GM23248 (cell line): Measurements from ENCODE around the gene RAB3IL1. TPM values are rescaled to one million over a fixed set of nuclear protein-coding genes. Genes with fewer than 3 reads are reported as not detected.

ENCODE experiments used
- DNase-seq: peaks from one replicate; pipeline ENCODE4 v3.0.0-alpha.2; 2015
- H2AFZ ChIP-seq: fragments of 200-600 bp; sonication (generic); 2 replicates; pipeline ENCODE4 v1.6.1; 2016; ENCODE audit warnings: antibody characterized with exemption
- H3F3A ChIP-seq: fragments of 200-600 bp; sonication (generic); 2 replicates; pipeline ENCODE4 v1.6.1; 2016; ENCODE audit warnings: mild to moderate bottlenecking, antibody characterized with exemption, mixed run types; ENCODE audit not compliant: insufficient read depth
- H3K27ac ChIP-seq: fragments of 200-600 bp; sonication (generic); 2 replicates; pipeline ENCODE4 v1.5.1; 2016; ENCODE audit warnings: mild to moderate bottlenecking
- H3K27me3 ChIP-seq: fragments of 200-600 bp; sonication (generic); replicated peaks from 2 replicates; pipeline ENCODE4 v1.6.1; 2016; ENCODE audit warnings: mild to moderate bottlenecking; ENCODE audit not compliant: insufficient read depth
- H3K36me3 ChIP-seq: fragments of 200-600 bp; sonication (generic); 2 replicates; pipeline ENCODE4 v1.6.1; 2016; ENCODE audit warnings: low read depth, mild to moderate bottlenecking
- H3K4me1 ChIP-seq: fragments of 200-600 bp; sonication (generic); 2 replicates; pipeline ENCODE4 v1.6.1; 2016; ENCODE audit warnings: mild to moderate bottlenecking; ENCODE audit not compliant: insufficient read depth
- H3K4me2 ChIP-seq: fragments of 200-600 bp; sonication (generic); one replicate; pipeline ENCODE4 v1.6.1; 2016; ENCODE audit warnings: mild to moderate bottlenecking; ENCODE audit not compliant: unreplicated experiment
- H3K4me3 ChIP-seq: fragments of 200-600 bp; sonication (generic); 2 replicates; pipeline ENCODE4 v1.5.1; 2016; ENCODE audit warnings: mild to moderate bottlenecking
- H3K79me2 ChIP-seq: fragments of 200-600 bp; sonication (generic); 2 replicates; pipeline ENCODE4 v1.6.1; 2016; ENCODE audit warnings: mild to moderate bottlenecking; ENCODE audit not compliant: insufficient read depth
- H3K9ac ChIP-seq: fragments of 200-600 bp; sonication (generic); 2 replicates; pipeline ENCODE4 v1.6.1; 2016; ENCODE audit warnings: mild to moderate bottlenecking
- H3K9me2 ChIP-seq: fragments of 200-600 bp; sonication (generic); 2 replicates; pipeline ENCODE4 v1.6.1; 2016; ENCODE audit warnings: mixed run types, mild to moderate bottlenecking, moderate library complexity; ENCODE audit not compliant: insufficient read depth
- H3K9me3 ChIP-seq: fragments of 200-600 bp; sonication (generic); one replicate; pipeline ENCODE4 v1.6.1; 2017; ENCODE audit warnings: low read depth
- H4K20me1 ChIP-seq: fragments of 200-600 bp; sonication (generic); 2 replicates; pipeline ENCODE4 v1.6.0; 2016; ENCODE audit not compliant: insufficient read depth
- EZH2 ChIP-seq: fragments of 200-600 bp; sonication (generic); IDR thresholded peaks from 2 replicates; pipeline ENCODE4 v1.6.1; 2018; ENCODE audit warnings: antibody characterized with exemption, mild to moderate bottlenecking; ENCODE audit not compliant: insufficient read depth, poor library complexity, severe bottlenecking
- EZH2phosphoT487 ChIP-seq: fragments of 200-600 bp; sonication (generic); IDR thresholded peaks from 2 replicates; pipeline ENCODE4 v1.6.1; 2018; ENCODE audit warnings: antibody characterized with exemption, moderate library complexity, mild to moderate bottlenecking, low read depth; ENCODE audit not compliant: insufficient read depth
- WGBS, 2 experiments: methylation state at CpG; one replicate each; pipeline ENCODE4 v1.1.6; 2015 to 2017; ENCODE audit warnings: low lambda C conversion rate in 2 of 2, low coverage in 1 of 2; ENCODE audit errors: missing lambda C conversion rate in 2 of 2; 5-methylcytosine and 5-hydroxymethylcytosine counted together
- in situ Hi-C: fragments of 300-500 bp; cut with MboI; formaldehyde crosslinking; loops from 2 replicates; pipeline ENCODE4 v1.15.0; 2020
- polyA plus RNA-seq: library from polyadenylated mRNA; unstranded; fragments of >200 nt; fragmentation: Nextera tagmentation; extraction: Ambion mirVana; gene quantifications from 2 replicates; pipeline ENCODE4 v1.2.1, GENCODE V29; 2016
- total RNA-seq: library from RNA; depleted of rRNA; stranded (reverse); fragments of >200 nt; shearing (Covaris generic); gene quantifications from 2 replicates; pipeline ENCODE4 v1.2.3, GENCODE V29; 2014

Gene RAB3IL1
- total and polyA plus RNA-seq, 2 experiments from 2014 or later: 3.3 to 6.6 TPM

DNA sequence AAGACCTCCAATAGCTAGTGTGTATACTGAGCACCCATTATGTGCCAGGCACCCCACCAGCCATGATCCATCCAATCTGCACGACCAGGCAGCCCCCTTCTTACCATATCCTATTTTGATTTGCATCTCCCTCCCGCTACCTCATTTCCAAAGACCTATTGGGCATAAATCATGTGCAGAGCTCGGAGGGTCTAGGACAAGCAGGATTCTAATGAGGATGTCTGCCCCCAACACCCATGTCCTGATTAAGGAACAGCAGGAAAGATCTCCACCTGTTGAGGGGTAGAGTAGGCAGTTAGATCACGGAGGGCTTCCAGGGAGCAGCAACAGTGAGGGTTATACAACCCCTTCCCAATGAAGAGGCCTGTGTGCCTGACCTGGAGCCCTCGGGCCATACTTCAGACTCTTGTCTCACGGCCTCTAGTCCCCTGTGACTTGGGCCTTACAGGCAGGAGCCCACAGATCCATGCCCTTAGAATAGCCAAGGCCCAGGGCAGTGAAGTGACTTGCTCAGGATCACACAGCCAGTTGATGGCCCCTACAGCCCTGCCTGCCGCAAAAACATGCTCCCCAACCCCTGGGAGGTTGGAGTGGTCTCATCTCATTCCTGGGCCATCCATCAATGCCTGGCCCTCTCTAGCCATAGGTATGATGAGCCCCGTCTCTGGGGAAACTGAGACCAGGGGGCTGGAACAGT is 3.5 kb downstream of the RAB3IL1 start:
- H3K27me3 ChIP-seq: no peaks in the 10 kb centered on the region
- no peaks in the 10 kb centered on the region for H3K79me2 ChIP-seq
- WGBS, 2 experiments: 78 to 84% methylated on average over 8 of the region's 8 CpGs
- H3K9ac ChIP-seq: no peak overlapping the region
- H3K4me3 ChIP-seq: no peak overlapping the region
- no peaks in the 10 kb centered on the region for H3F3A ChIP-seq
- H3K36me3 ChIP-seq: no peaks in the 10 kb centered on the region
- no peak for TF ChIP-seq EZH2
- TF ChIP-seq EZH2phosphoT487: no peak
- no peaks in the 10 kb centered on the region for H3K9me2 ChIP-seq
- H4K20me1 ChIP-seq: no peaks in the 10 kb centered on the region
- H3K4me2 ChIP-seq: no peak overlapping the region
- in situ Hi-C loops: no loop called here
- DNase-seq: no peak
- no peaks in the 10 kb centered on the region for H3K9me3 ChIP-seq
- no peaks in the 10 kb centered on the region for H3K4me1 ChIP-seq
- H3K27ac ChIP-seq: no peak overlapping the region
- H2AFZ ChIP-seq: no peak overlapping the region

DNA sequence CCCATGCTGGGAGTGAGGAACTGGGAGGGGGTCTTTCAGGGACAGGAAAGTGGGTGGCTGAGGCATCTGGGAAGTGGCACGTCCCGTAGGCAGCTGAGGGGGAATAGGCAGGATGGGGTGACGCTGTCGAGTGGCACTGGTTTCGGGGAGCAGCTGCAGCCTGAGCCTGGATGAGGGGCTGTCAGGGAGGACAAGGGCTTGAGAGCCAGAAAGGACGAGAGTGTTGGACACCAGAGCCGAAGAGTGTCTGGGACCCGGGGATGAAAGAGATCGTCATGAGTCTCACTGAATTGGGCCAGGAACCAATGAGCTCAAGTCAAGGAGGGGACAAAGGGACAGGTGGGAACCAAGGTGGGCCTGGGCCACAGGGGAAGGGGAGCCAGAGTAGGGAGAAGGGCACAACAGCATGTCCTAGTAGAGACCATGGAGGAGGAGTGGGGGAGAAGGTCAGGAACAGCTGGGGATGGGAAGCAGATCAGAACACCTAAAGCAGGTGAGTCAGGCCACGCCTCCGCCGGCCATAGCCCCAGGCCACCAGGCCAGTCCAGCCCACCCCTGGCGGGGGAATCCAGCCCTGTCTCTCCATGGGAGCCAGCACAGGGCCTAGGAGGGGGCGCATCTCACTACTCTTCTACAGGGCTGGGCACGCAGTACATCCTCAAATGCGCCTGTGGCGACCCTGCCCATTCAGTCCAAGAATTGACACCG is 4.2 kb downstream of the RAB3IL1 start:
- Histone ChIP-seq H3F3A (no peaks in the 10 kb centered on the region), H4K20me1 (no peaks in the 10 kb centered on the region), H3K9me3 (no peaks in the 10 kb centered on the region), H3K36me3 (no peaks in the 10 kb centered on the region), H3K9ac (no peak overlapping the region), H3K4me2 (no peak overlapping the region), H3K27me3 (no peaks in the 10 kb centered on the region), H3K4me1 (no peaks in the 10 kb centered on the region), H2AFZ (no peak overlapping the region), H3K9me2 (no peaks in the 10 kb centered on the region), H3K4me3 (no peak overlapping the region), H3K27ac (no peak overlapping the region), H3K79me2 (no peaks in the 10 kb centered on the region)
- no peak for TF ChIP-seq EZH2phosphoT487
- no peak for TF ChIP-seq EZH2
- in situ Hi-C loops: no loop called here
- DNase-seq: no peak
- WGBS, 2 experiments: 81 to 85% methylated on average over 18 of the region's 18 CpGs

DNA sequence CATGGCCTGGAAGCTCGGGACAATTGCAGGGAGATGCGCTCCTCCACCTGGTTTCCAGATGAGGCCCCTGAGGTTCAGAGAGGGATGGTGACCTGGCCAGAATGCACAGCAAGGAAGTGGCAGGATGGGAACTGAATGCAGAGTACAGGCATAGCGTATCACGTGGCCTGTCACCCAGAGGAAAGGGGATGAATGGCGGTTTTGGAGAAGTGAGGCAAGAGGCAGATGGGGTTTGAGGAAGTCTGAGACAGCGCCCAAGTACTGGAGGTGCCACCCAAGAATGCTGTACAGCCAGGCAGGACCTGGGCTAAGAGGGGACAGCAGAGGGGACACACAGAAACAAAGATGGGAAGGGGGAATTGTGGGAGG is 4.9 kb downstream of the RAB3IL1 start:
- Histone ChIP-seq H3K36me3 (no peaks in the 10 kb centered on the region), H3K4me1 (no peaks in the 10 kb centered on the region), H3K4me2 (no peak overlapping the region), H3K79me2 (no peaks in the 10 kb centered on the region), H3K9me3 (no peaks in the 10 kb centered on the region), H3K9ac (no peak overlapping the region), H3K27me3 (no peaks in the 10 kb centered on the region), H3K4me3 (no peak overlapping the region), H3K9me2 (no peaks in the 10 kb centered on the region), H4K20me1 (no peaks in the 10 kb centered on the region), H2AFZ (no peak overlapping the region), H3F3A (no peaks in the 10 kb centered on the region), H3K27ac (no peak overlapping the region)
- no peak for DNase-seq
- WGBS, 2 experiments: 89 to 91% methylated on average over 6 of the region's 6 CpGs
- no peak for TF ChIP-seq EZH2phosphoT487
- TF ChIP-seq EZH2: no peak
- in situ Hi-C loops: no loop called here

DNA sequence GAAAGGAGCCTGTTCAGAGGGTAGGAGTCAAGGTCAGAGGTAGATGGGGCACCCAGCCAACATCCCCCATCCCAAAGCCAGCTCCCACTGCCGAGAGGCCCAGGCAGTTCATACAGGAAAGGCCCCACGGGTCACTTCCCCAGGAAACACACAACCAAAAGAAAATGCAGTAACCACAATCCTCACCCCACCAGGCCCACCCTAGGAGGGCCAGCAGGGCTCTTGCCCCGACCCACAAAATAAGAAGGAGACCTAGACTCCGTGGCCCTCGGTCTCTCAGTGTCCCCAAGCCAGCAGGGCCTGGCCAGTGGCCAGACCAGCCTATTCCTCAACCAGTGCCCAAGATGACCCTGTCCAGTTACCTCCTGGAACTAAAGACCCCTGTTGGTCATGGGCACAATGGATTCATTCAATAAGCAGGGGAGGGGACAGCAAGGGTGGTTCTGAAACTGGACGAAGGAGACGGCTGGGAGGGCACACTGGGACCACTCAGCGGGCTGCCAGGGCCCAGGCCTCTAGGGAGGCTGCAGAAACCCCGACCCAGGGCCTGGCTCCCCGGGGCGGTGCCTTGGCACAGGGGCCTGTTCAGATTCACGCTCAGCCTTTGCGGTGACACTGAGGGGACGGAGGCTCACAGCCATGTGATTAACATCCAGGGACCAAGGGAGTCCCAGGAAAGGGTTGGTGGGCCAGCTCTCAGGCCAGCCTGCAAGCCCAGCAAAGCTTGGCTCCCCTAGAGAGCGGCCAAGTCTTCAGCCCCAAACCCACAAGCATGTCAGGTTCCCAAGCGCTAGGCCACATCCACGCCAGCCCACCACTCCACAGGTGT is 5.5 kb downstream of the RAB3IL1 start:
- DNase-seq: no peak
- Histone ChIP-seq H3K27ac (no peak overlapping the region), H3K9me3 (no peaks in the 10 kb centered on the region), H3K4me3 (no peak overlapping the region), H3K4me2 (no peak overlapping the region), H3K9me2 (no peaks in the 10 kb centered on the region), H4K20me1 (no peaks in the 10 kb centered on the region), H3K79me2 (no peaks in the 10 kb centered on the region), H3K36me3 (no peaks in the 10 kb centered on the region), H3K4me1 (no peaks in the 10 kb centered on the region), H2AFZ (no peak overlapping the region), H3K27me3 (no peaks in the 10 kb centered on the region), H3F3A (no peaks in the 10 kb centered on the region), H3K9ac (no peak overlapping the region)
- no peak for TF ChIP-seq EZH2
- TF ChIP-seq EZH2phosphoT487: no peak
- 76 to 79% methylated on average over 16 to 17 of the region's 17 CpGs for WGBS, 2 experiments
- in situ Hi-C loops: no loop called here
